Duodenal mucosa (tissue), 2 donors: ENCODE data around the gene PCSK5.
"Not testable (repeated sequence)": the region's sequence is repeated elsewhere in the genome, so short reads cannot be mapped to it uniquely, and the experiment has no call there.

Experiments used
- H3K27ac ChIP-seq: one replicate; pipeline ENCODE4 v1.7.0; 2013; ENCODE audit warnings: low read depth, low read length
- H3K27me3 ChIP-seq, 2 donors: one replicate each; pipeline ENCODE4 v1.7.0; 2013; ENCODE audit warnings: low read length in 2 of 2, control low read depth in 1 of 2; ENCODE audit not compliant: insufficient read depth in 2 of 2, control insufficient read depth in 1 of 2
- H3K36me3 ChIP-seq, 2 donors: one replicate each; pipeline ENCODE4 v1.7.0; 2013; ENCODE audit warnings: low read length in 2 of 2, control low read depth in 1 of 2; ENCODE audit not compliant: insufficient read depth in 2 of 2, control insufficient read depth in 1 of 2
- H3K4me1 ChIP-seq, 2 donors: one replicate each; pipeline ENCODE4 v1.7.0; 2013; ENCODE audit warnings: low read length in 2 of 2, control low read depth in 1 of 2; ENCODE audit not compliant: insufficient read depth in 2 of 2, control insufficient read depth in 1 of 2
- H3K4me3 ChIP-seq, 2 donors: one replicate each; pipeline ENCODE4 v1.7.0; 2013; ENCODE audit warnings: low read length in 2 of 2, low read depth in 1 of 2
- H3K9ac ChIP-seq, 2 donors: one replicate each; pipeline ENCODE4 v1.7.0; 2013; ENCODE audit warnings: low read length in 2 of 2, low read depth in 1 of 2
- H3K9me3 ChIP-seq, 2 donors: one replicate each; pipeline ENCODE4 v1.7.0; 2013; ENCODE audit warnings: low read length in 2 of 2, control low read depth in 1 of 2; ENCODE audit not compliant: control insufficient read depth in 1 of 2

The PCSK5 gene

DNA sequence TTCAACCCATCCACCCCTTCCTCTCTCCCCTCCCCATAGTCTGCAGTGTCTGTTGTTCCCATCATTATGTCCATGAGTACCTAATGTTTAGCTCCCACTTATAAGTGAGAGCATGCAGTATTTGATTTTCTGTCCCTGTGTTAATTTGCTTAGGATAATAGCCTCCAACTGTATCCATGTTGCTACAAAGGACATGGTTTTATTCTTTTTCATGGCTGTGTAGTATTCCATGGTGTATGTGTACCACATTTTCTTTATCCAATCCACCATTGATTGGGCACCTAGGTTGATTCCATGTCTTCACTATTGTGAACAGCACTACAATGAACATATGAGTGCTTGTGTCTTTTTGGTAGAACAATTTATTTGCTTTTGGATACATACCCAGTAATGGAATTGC lies 187.1 kb downstream of the PCSK5 start:
- no peak overlapping the region for H3K4me3 ChIP-seq
- H3K27me3 ChIP-seq: no peaks in the 10 kb centered on the region
- H3K9ac ChIP-seq: no peak overlapping the region
- peaks cover 24 to 47% of the 10 kb centered on the region in 2 donors for H3K36me3 ChIP-seq
- no peak overlapping the region for H3K27ac ChIP-seq
- H3K9me3 ChIP-seq: peaks cover 0 to 7% of the 10 kb centered on the region in 2 donors
- no peaks in the 10 kb centered on the region for H3K4me1 ChIP-seq

DNA sequence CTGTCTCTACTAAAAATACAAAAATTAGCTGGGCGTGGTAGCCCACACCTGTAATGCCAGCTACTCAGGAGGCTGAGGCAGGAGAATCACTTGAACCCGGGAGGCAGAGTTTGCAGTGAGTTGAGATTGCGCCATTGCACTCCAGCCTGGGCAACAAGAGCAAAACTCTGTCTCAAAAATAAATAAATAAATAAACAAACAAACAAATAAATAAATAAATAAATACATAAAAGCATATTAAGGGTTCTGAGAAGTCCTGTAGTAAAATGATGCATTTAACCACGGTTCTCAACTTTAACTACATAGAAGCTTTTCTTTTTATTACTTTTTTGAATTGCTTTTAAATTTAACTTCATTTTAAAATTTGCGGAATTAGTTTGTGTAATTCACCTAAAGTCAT lies 190.8 kb downstream of the PCSK5 start:
- not testable (repeated sequence) for H3K9me3 ChIP-seq, H3K27ac ChIP-seq, H3K9ac ChIP-seq, H3K4me1 ChIP-seq, H3K27me3 ChIP-seq, H3K4me3 ChIP-seq
- H3K36me3 ChIP-seq: peaks cover 15 to 41% of the 10 kb centered on the region in 2 donors

DNA sequence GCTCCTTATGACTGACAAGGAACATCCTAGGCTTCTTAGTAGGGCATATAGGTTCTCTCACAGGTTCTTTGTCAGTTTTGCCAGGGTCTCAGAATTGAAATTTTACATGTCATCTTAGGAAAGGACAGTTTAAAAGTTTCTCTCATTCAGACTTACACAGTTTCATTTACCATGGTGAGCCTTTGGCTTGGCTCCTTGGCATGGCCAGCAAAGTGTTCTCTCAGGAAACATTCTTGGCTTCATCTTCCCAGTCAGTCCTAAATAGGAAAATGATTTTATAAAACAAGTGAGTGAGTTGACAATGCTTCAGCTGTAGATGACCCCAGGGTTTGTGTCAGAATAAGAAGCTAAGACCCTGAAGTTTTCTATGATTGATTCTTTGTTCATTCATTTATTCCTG lies 191.6 kb downstream of the PCSK5 start:
- Histone ChIP-seq H3K27me3 (no peaks in the 10 kb centered on the region), H3K9ac (no peak overlapping the region), H3K36me3 (peaks cover 9 to 36% of the 10 kb centered on the region in 2 donors), H3K9me3 (peaks cover 0 to 7% of the 10 kb centered on the region in 2 donors), H3K4me1 (no peaks in the 10 kb centered on the region), H3K27ac (no peak overlapping the region), H3K4me3 (no peak overlapping the region)

DNA sequence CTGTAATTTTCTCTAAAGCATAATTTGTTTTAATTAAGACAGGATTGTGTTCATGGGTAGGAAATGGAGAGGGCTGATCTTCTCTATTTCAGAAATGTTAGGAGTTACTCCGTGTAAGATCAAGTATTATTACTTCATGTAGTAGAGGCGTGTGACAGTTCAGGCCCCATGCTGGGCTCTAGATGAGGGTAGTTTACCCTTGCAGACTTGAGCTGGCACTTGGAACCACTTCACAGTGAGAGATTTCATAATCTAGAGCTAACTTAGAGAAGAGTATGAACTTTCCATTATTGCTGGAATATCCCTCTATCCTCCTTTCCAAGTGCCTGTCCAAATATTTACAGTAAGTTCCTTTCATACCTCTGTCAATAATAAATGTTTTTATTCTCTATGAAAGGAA lies 195.1 kb downstream of the PCSK5 start:
- Histone ChIP-seq H3K4me3 (no peak overlapping the region), H3K36me3 (peaks cover 9 to 33% of the 10 kb centered on the region in 2 donors), H3K27me3 (no peaks in the 10 kb centered on the region), H3K27ac (no peak overlapping the region), H3K9me3 (no peaks in the 10 kb centered on the region), H3K4me1 (no peaks in the 10 kb centered on the region), H3K9ac (no peak overlapping the region)

- Histone ChIP-seq H3K4me1 (no peaks in the 10 kb centered on the region), H3K9ac (no peak overlapping the region), H3K9me3 (no peaks in the 10 kb centered on the region), H3K27ac (no peak overlapping the region), H3K27me3 (no peaks in the 10 kb centered on the region), H3K36me3 (peaks cover 12 to 43% of the 10 kb centered on the region in 2 donors), H3K4me3 (no peak overlapping the region)
Observed at GRCh38 chr9:76086539-76086938, 196.1 kb downstream of the PCSK5 start.

- H3K36me3 ChIP-seq: peaks cover 15 to 55% of the 10 kb centered on the region in 2 donors
- no peaks in the 10 kb centered on the region for H3K9me3 ChIP-seq
- no peak overlapping the region for H3K4me3 ChIP-seq
- no peak overlapping the region for H3K27ac ChIP-seq
- no peak overlapping the region for H3K9ac ChIP-seq
- no peaks in the 10 kb centered on the region for H3K27me3 ChIP-seq
- H3K4me1 ChIP-seq: no peaks in the 10 kb centered on the region
Observed at GRCh38 chr9:76087976-76088375, 197.5 kb downstream of the PCSK5 start.

- no peak overlapping the region for H3K9ac ChIP-seq
- no peaks in the 10 kb centered on the region for H3K9me3 ChIP-seq
- H3K4me3 ChIP-seq: no peak overlapping the region
- peaks cover 17 to 54% of the 10 kb centered on the region in 2 donors for H3K36me3 ChIP-seq
- no peaks in the 10 kb centered on the region for H3K27me3 ChIP-seq
- peaks cover 0 to 15% of the 10 kb centered on the region in 2 donors for H3K4me1 ChIP-seq
- H3K27ac ChIP-seq: no peak overlapping the region
Observed at GRCh38 chr9:76090330-76090729, 199.9 kb downstream of the PCSK5 start.

DNA sequence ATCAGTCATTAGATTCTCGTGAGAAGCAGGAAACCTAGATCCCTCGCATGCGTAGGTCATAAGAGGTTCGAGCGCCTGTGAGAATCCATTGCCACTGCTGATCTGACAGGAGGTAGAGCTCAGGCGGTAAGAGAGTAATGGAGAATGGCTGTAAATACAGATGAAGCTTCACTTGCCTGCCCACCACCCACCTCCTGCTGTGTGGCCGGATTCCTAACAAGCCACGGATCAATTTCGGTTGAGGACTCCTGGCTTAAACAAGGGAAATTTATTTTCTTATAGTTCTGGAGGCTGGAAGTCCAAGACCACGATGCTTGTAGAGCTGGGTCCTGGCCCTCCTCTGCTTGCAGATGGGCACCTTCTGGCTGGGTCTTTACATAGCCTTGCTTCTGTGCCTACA lies 200.4 kb downstream of the PCSK5 start:
- no peak overlapping the region for H3K4me3 ChIP-seq
- peaks cover 0 to 15% of the 10 kb centered on the region in 2 donors for H3K4me1 ChIP-seq
- H3K36me3 ChIP-seq: peaks cover 21 to 57% of the 10 kb centered on the region in 2 donors
- H3K9me3 ChIP-seq: no peaks in the 10 kb centered on the region
- no peaks in the 10 kb centered on the region for H3K27me3 ChIP-seq
- no peak overlapping the region for H3K9ac ChIP-seq
- no peak overlapping the region for H3K27ac ChIP-seq

- no peaks in the 10 kb centered on the region for H3K9me3 ChIP-seq
- no peak overlapping the region for H3K9ac ChIP-seq
- peaks cover 27 to 62% of the 10 kb centered on the region in 2 donors for H3K36me3 ChIP-seq
- H3K27me3 ChIP-seq: no peaks in the 10 kb centered on the region
- peaks cover 0 to 18% of the 10 kb centered on the region in 2 donors for H3K4me1 ChIP-seq
- H3K27ac ChIP-seq: no peak overlapping the region
- H3K4me3 ChIP-seq: no peak overlapping the region
Observed at GRCh38 chr9:76092572-76092971, 202.1 kb downstream of the PCSK5 start.

DNA sequence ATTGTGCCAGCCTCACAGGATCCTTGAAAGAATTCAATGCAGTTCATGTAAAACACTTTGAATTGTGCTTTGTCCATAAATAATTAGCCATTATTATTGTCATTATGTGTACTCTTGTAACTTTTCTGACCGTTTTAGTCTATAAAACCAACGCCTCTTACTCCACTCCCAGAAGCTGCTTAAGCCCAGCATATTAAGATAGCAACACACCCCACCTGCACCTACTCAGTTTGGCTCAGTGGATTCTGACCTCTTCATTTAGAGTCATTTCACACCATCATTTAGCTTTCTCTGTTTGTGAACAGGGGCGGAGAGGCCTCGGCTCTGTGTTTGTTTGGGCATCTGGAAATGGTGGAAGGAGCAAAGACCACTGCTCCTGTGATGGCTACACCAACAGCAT lies 205.1 kb downstream of the PCSK5 start:
- no peaks in the 10 kb centered on the region for H3K9me3 ChIP-seq
- no peak overlapping the region for H3K27ac ChIP-seq
- H3K36me3 ChIP-seq: peaks cover 43 to 68% of the 10 kb centered on the region in 2 donors
- no peak overlapping the region for H3K4me3 ChIP-seq
- H3K9ac ChIP-seq: no peak overlapping the region
- H3K4me1 ChIP-seq: peaks cover 2 to 28% of the 10 kb centered on the region in 2 donors
- H3K27me3 ChIP-seq: no peaks in the 10 kb centered on the region

- H3K9ac ChIP-seq: no peak overlapping the region
Observed at GRCh38 chr9:76099516-76099915, 209.0 kb downstream of the PCSK5 start.

More at GRCh38 chr9:76099516-76099915, 209.0 kb downstream of the PCSK5 start:
- Histone ChIP-seq H3K27me3 (no peaks in the 10 kb centered on the region), H3K4me1 (peaks cover 8 to 35% of the 10 kb centered on the region in 2 donors), H3K4me3 (no peak overlapping the region), H3K27ac (no peak overlapping the region), H3K36me3 (peaks cover 44 to 45% of the 10 kb centered on the region in 2 donors), H3K9me3 (no peaks in the 10 kb centered on the region)
